GM12891 (cell line): ENCODE measurements around the gene PTPRJ.

Experiments used
- DNase-seq: peaks from one replicate; pipeline ENCODE4 v3.0.0; 2011; ENCODE audit warnings: low spot score; ENCODE audit not compliant: insufficient read length
- FAIRE-seq: peaks from 2 replicates; lab custom pipeline; 2011; peaks lifted over from hg19 to GRCh38; lab: Jason Lieb, UNC
- PAX5 ChIP-seq: IDR thresholded peaks from 2 replicates; pipeline ENCODE4 v1.6.1; 2011; ENCODE audit warnings: low read length, moderate library complexity, mild to moderate bottlenecking; ENCODE audit not compliant: insufficient read depth, severe bottlenecking
- POLR2A ChIP-seq: IDR thresholded peaks from 2 replicates; pipeline ENCODE4 v1.6.1; 2011; ENCODE audit warnings: low read depth, low read length, control low read depth
- POLR2AphosphoS5 ChIP-seq: IDR thresholded peaks from 2 replicates; pipeline ENCODE4 v1.6.1; 2011; ENCODE audit warnings: low read depth, low read length, control low read depth
- POU2F2 ChIP-seq: IDR thresholded peaks from 2 replicates; pipeline ENCODE4 v1.6.1; 2011; ENCODE audit warnings: low read depth, mild to moderate bottlenecking, control low read depth, low read length, moderate library complexity
- SPI1 ChIP-seq: IDR thresholded peaks from 2 replicates; pipeline ENCODE4 v1.6.1; 2011; ENCODE audit warnings: low read depth, low read length, control low read depth
- TAF1 ChIP-seq: IDR thresholded peaks from 2 replicates; pipeline ENCODE4 v1.6.1; 2011; ENCODE audit warnings: low read depth, low read length, control low read depth

PTPRJ gene

GRCh38 chr11:48025984-48026340 lies 45.6 kb downstream of the PTPRJ start:
- FAIRE-seq (no peak), DNase-seq (no peak)

GRCh38 chr11:48028914-48029680 lies 48.7 kb downstream of the PTPRJ start:
- DNase-seq (no peak), FAIRE-seq (peak; percentile 91)
- TF ChIP-seq SPI1 = no peak
- TF ChIP-seq TAF1 = no peak
- TF ChIP-seq POLR2A = no peak
- TF ChIP-seq POU2F2 = no peak
- TF ChIP-seq POLR2AphosphoS5 = no peak
- no peak for TF ChIP-seq PAX5

More at GRCh38 chr11:48025984-48026340, 45.6 kb downstream of the PTPRJ start:
- TF ChIP-seq POLR2A = no peak
- TF ChIP-seq PAX5 = no peak
- TF ChIP-seq SPI1 = no peak
- TF ChIP-seq POU2F2 = no peak
- no peak for TF ChIP-seq TAF1
- no peak for TF ChIP-seq POLR2AphosphoS5

- TF ChIP-seq POU2F2 = no peak
- TF ChIP-seq POLR2A = no peak
- no peak for TF ChIP-seq PAX5
- TF ChIP-seq POLR2AphosphoS5 = no peak
- no peak for TF ChIP-seq SPI1
- no peak for TF ChIP-seq TAF1
- FAIRE-seq = no peak
- DNase-seq = no peak
Measured at GRCh38 chr11:48029681-48030290, 49.4 kb downstream of the PTPRJ start.

GRCh38 chr11:48031602-48032001 lies 51.2 kb downstream of the PTPRJ start:
- FAIRE-seq (peak; percentile 82), DNase-seq (no peak)
- TF ChIP-seq POLR2AphosphoS5 = no peak
- peak; percentile 92 for TF ChIP-seq POU2F2

- TF ChIP-seq TAF1 (no peak), POLR2A (no peak), POLR2AphosphoS5 (no peak), POU2F2 (no peak), SPI1 (no peak), PAX5 (no peak)
- FAIRE-seq (no peak), DNase-seq (no peak)
Measured at GRCh38 chr11:48032721-48033120, 52.4 kb downstream of the PTPRJ start.

DNA sequence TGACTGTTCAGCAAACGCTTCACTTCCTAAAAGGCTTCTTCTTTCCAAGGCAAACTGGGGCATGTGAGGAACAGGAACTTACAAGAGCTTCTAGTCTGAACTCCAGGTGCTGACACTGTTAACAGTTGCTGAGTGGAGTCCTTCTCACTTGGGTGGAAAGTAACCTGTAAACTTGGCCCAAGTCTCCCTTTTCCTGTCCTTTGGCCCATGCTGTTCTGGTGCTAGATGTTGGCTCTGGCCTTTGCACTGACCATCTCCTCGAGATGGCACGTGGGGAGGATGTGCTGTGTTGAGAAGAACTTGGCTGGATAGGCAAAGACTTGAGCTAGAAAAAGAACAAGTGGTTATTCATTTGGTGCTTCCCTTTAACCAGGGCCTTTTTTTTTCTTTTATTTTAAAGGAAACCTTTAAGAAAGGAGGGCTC lies 53.6 kb downstream of the PTPRJ start:
- no peak for DNase-seq
- FAIRE-seq = no peak

DNA sequence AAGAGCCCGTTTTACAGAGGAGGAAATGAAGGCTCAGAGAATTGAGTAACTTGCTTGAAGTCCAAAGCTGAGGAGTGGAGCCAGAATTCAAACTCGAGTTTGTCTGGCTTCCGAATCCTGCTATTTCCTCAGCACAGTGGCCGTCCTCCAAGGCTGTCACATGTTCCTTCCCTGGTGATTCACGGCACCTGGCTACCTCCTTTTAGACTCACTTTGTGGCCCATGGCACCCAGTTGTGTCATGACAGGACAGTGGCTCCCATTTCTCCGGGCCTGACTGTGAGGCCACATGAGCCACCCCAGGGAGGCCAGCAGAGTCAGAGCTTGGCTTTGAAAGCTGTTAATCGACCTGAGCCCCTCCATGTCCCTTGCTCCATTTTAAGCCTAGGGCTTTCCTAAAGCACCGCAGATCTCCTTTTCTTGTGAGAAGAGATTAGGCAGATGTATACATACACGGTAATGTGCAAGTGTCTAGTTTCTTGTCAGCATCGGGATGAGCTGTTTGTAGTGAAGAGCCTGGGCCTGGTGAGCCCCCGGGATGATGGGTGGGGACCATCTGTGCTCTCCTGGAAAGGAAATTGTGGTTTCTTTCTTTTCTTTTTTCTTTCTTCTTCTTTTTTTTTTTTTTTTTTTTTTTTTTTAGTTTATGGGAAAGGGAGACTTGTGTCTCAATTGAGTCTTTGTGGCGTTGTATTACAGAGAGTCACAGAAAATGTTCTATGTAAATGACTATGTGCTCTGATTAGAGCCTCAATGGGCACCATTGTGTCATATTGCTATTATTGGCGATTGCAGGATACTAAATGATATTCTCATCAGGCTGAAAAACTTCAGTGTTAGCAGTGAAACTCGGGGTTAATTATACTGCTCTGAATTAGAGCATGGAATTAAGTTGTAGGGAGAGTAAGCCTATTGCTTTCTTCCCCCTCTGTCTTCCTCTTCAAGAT lies 54.8 kb downstream of the PTPRJ start:
- DNase-seq = no peak
- no peak for FAIRE-seq
- no peak for TF ChIP-seq POLR2A
- TF ChIP-seq PAX5 = no peak
- TF ChIP-seq POLR2AphosphoS5 = no peak
- no peak for TF ChIP-seq SPI1
- no peak for TF ChIP-seq TAF1
- TF ChIP-seq POU2F2 = no peak

More for the DNA sequence above, 53.6 kb downstream of the PTPRJ start:
- no peak for TF ChIP-seq POLR2AphosphoS5
- TF ChIP-seq POU2F2 = no peak
- TF ChIP-seq PAX5 = no peak
- TF ChIP-seq SPI1 = no peak
- TF ChIP-seq POLR2A = no peak
- TF ChIP-seq TAF1 = no peak

- no peak for DNase-seq
- no peak for FAIRE-seq
Measured at GRCh38 chr11:48036011-48036410, 55.7 kb downstream of the PTPRJ start.

DNA sequence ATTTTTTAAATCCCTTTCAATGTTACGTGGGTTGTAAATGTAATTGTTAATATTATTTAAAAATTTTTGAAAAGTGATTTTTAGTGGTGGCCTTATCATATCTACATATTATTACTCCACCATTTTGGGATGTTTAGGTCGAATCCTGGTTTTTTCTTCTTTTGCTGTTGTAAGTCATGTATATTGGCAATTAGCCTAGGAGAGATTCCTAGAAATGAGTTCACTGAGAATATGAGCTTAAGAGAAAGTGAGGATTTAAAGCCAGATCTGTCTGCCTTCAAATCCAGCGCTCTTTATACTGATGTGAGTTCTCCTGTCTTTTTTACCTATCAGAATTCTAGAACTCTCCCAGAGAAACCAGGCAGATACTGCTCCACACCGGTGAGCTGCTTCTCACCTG lies 56.1 kb downstream of the PTPRJ start:
- no peak for TF ChIP-seq PAX5
- TF ChIP-seq POLR2A = no peak
- no peak for TF ChIP-seq TAF1
- no peak for TF ChIP-seq SPI1
- no peak for TF ChIP-seq POLR2AphosphoS5
- no peak for TF ChIP-seq POU2F2
- no peak for FAIRE-seq
- no peak for DNase-seq

More at GRCh38 chr11:48036011-48036410, 55.7 kb downstream of the PTPRJ start:
- TF ChIP-seq PAX5 (no peak), POLR2AphosphoS5 (no peak), POU2F2 (no peak), POLR2A (no peak), SPI1 (no peak), TAF1 (no peak)
